ENCODE data around the gene CERS3.
A peak's percentile ranks its signal among the peaks of the same experiment; 100 is the strongest.
"Not testable (repeated sequence)": the region's sequence is repeated elsewhere in the genome, so short reads cannot be mapped to it uniquely, and the experiment has no call there.

The CERS3 gene

GRCh38 chr15:100464888-100465287 lies 63.9 kb downstream of the CERS3 start:
- DNase-seq (ENCODE audit: low read depth), result no peak

- no peak for DNase-seq (ENCODE audit: low read depth)
These were observed 64.5 kb downstream of the CERS3 start for GRCh38 chr15:100464256-100464655.

GRCh38 chr15:100463515-100463914 lies 65.2 kb downstream of the CERS3 start:
- no peak for DNase-seq (ENCODE audit: low read depth)

- no peak for DNase-seq (ENCODE audit: low read depth)
These were observed 67.7 kb downstream of the CERS3 start for GRCh38 chr15:100461049-100461448.

- no peak for DNase-seq (ENCODE audit: low read depth)
These were observed 71.5 kb downstream of the CERS3 start for GRCh38 chr15:100457201-100457600.

- no peak for DNase-seq (ENCODE audit: low read depth)
These were observed 74.6 kb downstream of the CERS3 start for GRCh38 chr15:100454148-100454547.

GRCh38 chr15:100448481-100448880 lies 80.3 kb downstream of the CERS3 start:
- no peak for DNase-seq (ENCODE audit: low read depth)

GRCh38 chr15:100441063-100441462 lies 87.7 kb downstream of the CERS3 start:
- DNase-seq (ENCODE audit: low read depth), result not testable (repeated sequence)

GRCh38 chr15:100439514-100439913 lies 89.2 kb downstream of the CERS3 start:
- DNase-seq (ENCODE audit: low read depth), result no peak

GRCh38 chr15:100438570-100438969 lies 90.2 kb downstream of the CERS3 start:
- DNase-seq (ENCODE audit: low read depth), result peak; percentile 11

- no peak for DNase-seq (ENCODE audit: low read depth)
These were observed 91.5 kb downstream of the CERS3 start for GRCh38 chr15:100437261-100437660.

- no peak for DNase-seq (ENCODE audit: low read depth)
These were observed 94.2 kb downstream of the CERS3 start for GRCh38 chr15:100434561-100434960.

- DNase-seq (ENCODE audit: low read depth), result no peak
These were observed 94.7 kb downstream of the CERS3 start for GRCh38 chr15:100434038-100434437.

- no peak for DNase-seq (ENCODE audit: low read depth)
These were observed 95.4 kb downstream of the CERS3 start for GRCh38 chr15:100433304-100433703.

- no peak for DNase-seq (ENCODE audit: low read depth)
These were observed 98.3 kb downstream of the CERS3 start for GRCh38 chr15:100430411-100430810.

GRCh38 chr15:100429116-100429728 lies 99.5 kb downstream of the CERS3 start:
- no peak for DNase-seq (ENCODE audit: low read depth)

GRCh38 chr15:100426937-100427336 lies 101.8 kb downstream of the CERS3 start:
- DNase-seq (ENCODE audit: low read depth), result no peak

GRCh38 chr15:100405179-100405578 lies 123.6 kb downstream of the CERS3 start:
- DNase-seq (ENCODE audit: low read depth), result no peak

- no peak for DNase-seq (ENCODE audit: low read depth)
These were observed 127.8 kb downstream of the CERS3 start for GRCh38 chr15:100400996-100401395.

- no peak for DNase-seq (ENCODE audit: low read depth)
These were observed 133.9 kb downstream of the CERS3 start for GRCh38 chr15:100394736-100395440.

GRCh38 chr15:100393008-100393407 lies 135.7 kb downstream of the CERS3 start:
- DNase-seq (ENCODE audit: low read depth), result no peak

GRCh38 chr15:100385300-100386050 lies 143.3 kb downstream of the CERS3 start:
- no peak for DNase-seq (ENCODE audit: low read depth)

GRCh38 chr15:100384108-100384410 lies 144.7 kb downstream of the CERS3 start:
- no peak for DNase-seq (ENCODE audit: low read depth)
